ENCODE results near the gene AMOTL2. TPM values are rescaled to one million over a fixed set of nuclear protein-coding genes. Genes with fewer than 3 reads are reported as not detected.
A peak's percentile ranks its signal among the peaks of the same experiment; 100 is the strongest.

The AMOTL2 gene
- polyA plus RNA-seq, 1 of the 3 experiments (the other 2 are of a cell fraction), result 185 TPM

DNA sequence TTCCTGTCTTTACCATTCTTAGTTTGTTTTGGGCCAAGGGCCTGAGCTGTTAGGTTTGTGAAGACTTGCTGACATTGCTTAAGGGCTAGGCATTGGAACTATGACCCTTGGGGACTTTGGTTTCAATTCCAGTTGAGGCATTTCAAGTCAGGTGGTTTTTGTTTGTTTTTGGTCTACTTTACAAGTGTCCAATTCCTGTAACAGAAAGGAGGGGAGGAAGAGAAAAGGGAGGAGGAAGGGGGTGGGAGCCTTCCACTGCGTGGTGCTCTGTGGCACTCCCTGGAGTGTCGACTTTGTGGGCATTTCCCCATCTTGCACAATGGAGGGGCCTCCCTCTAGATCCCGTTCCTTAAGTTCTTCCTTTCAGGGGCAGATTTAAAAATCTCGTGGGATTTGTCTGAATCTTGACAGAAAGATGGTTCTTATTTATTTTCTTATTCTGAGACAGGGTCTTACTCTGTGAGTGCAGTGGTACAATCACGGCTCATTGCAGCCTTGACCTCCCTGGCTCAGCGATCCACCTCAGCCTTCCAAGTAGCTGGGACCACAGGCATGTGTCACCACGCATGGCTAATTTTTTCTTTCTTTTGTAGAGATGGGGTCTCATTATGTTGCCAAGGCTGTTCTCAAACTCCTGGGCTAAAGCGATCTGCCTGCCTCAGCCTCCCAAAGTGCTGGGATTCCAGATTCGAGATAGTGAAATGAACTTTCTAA, 64.1 kb downstream of the AMOTL2 start:
- TF ChIP-seq CHD2 (IDR thresholded peaks at IDR 0.05; ENCODE audit: low read length, partially characterized antibody) (no peak), YY1 (IDR thresholded peaks at IDR 0.05; ENCODE audit: low read depth) (no peak), GATA2 (CRISPR knock-in tag; IDR thresholded peaks at IDR 0.05) (no peak), EP300 (IDR thresholded peaks at IDR 0.05; ENCODE audit: borderline replicate concordance in 1 of 2, low read depth in 1 of 2, low read length in 1 of 2) (no peak), TEAD4 (IDR thresholded peaks at IDR 0.05; ENCODE audit: borderline replicate concordance, insufficient read depth) (no peak), GABPA (IDR thresholded peaks at IDR 0.05; ENCODE audit: low read depth) (no peak), ELF1 (IDR thresholded peaks at IDR 0.05) (no peak), RCOR1 (IDR thresholded peaks at IDR 0.05; ENCODE audit: low read length) (no peak), EZH2phosphoT487 (IDR thresholded peaks at IDR 0.05; ENCODE audit: borderline replicate concordance, low read depth) (no peak), FOSL2 (IDR thresholded peaks at IDR 0.05; ENCODE audit: borderline replicate concordance, low read depth) (no peak), POLR2AphosphoS5 (IDR thresholded peaks at IDR 0.05; ENCODE audit: low read depth, low read length) (no peak), FOXM1 (IDR thresholded peaks at IDR 0.05; ENCODE audit: low read depth) (no peak), FOXJ3 (CRISPR knock-in tag; IDR thresholded peaks at IDR 0.05) (no peak), MEF2A (IDR thresholded peaks at IDR 0.05; ENCODE audit: borderline replicate concordance, low read depth) (no peak), NRF1 (IDR thresholded peaks at IDR 0.05; ENCODE audit: low read depth, low read length) (no peak), TCF12 (IDR thresholded peaks at IDR 0.05) (no peak), NFIC (IDR thresholded peaks at IDR 0.05; ENCODE audit: borderline replicate concordance) (no peak), MXI1 (IDR thresholded peaks at IDR 0.05; ENCODE audit: low read depth, low read length) (no peak)
- TF ChIP-seq, protein P1, sequence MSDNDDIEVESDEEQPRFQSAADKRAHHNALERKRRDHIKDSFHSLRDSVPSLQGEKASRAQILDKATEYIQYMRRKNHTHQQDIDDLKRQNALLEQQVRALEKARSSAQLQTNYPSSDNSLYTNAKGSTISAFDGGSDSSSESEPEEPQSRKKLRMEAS (IDR thresholded peaks at IDR 0.05; ENCODE audit: low read depth), result no peak
- peaks cover 0 to 30% of the 10 kb centered on the region in 2 experiments; a peak in 2 of 4 replicates for H3K4me1 ChIP-seq (ENCODE audit: control insufficient read depth in 1 of 2, insufficient read depth in 2 of 2, low read depth in 1 of 2, low read length in 1 of 2)
- 91% methylated on average over 9 of the region's 9 CpGs for WGBS (ENCODE audit: low lambda C conversion rate)
- H3K27ac ChIP-seq (ENCODE audit: low read depth in 2 of 2, low read length in 1 of 2), result peak overlapping the region in 1 of 2 experiments; percentile 68; a peak in 2 of 4 replicates
- H3K79me2 ChIP-seq (ENCODE audit: insufficient read depth), result no peaks in the 10 kb centered on the region
- H3K4me3 ChIP-seq (ENCODE audit: low read depth in 2 of 2, low read length in 1 of 2), result no peak overlapping the region
- DNase-seq, result no peak
- H3K9ac ChIP-seq, result no peak overlapping the region
- H3K27me3 ChIP-seq (ENCODE audit: insufficient read depth), result no peaks in the 10 kb centered on the region
- H3F3A ChIP-seq (replicated peaks; ENCODE audit: insufficient read depth), result peaks cover 17% of the 10 kb centered on the region
- ChIA-PET POLR2A (no interaction called here), CTCF (interaction anchor here (1.3 to 18.5 kb wide), 7 partner anchors 24 to 183 kb away, joined by 3 to 375 read pairs (median 8); partner anchors contain the start of genes ANAPC13 and CEP63)
- H3K4me2 ChIP-seq, result no peak overlapping the region
- no peaks in the 10 kb centered on the region for H4K20me1 ChIP-seq (ENCODE audit: insufficient read depth)
- H3K9me2 ChIP-seq, result no peaks in the 10 kb centered on the region
- no peak overlapping the region for H2AFZ ChIP-seq (ENCODE audit: low read depth)
- H3K9me3 ChIP-seq, result no peaks in the 10 kb centered on the region
- H3K36me3 ChIP-seq (replicated peaks in 1 of 2; ENCODE audit: control insufficient read depth in 1 of 2, insufficient read depth in 2 of 2, low read length in 1 of 2), result no peaks in the 10 kb centered on the region

DNA sequence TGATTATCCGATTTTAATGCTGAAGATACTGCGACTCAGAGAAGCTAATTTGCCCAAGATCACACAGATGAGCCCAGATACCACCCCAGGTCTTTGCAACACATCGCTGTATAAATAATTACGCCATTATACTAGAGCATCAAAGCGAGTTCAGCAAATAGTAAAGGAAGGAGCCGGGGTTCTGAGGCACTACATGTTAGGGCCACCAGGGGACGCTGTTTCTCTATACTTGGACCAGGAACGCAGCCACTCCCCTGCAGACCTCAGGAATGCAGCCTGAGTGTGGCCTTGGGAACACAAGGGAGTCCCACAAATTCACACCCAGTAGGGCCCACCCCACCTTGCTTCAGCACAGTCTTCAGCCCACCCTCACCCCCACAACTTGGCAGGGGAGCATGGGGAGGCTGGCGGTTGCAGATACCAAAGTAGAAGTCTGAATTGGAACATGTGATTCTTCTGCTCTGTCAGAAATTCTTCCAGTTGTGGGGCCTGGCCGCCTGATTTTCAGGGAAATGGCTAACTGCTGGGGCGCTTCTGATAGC, 65.8 kb downstream of the AMOTL2 start:
- CTCF ChIA-PET, result interaction anchor here (0.6 to 18.5 kb wide), 61 partner anchors 8 to 919 kb away, joined by 3 to 375 read pairs (median 4); partner anchors contain the start of genes AMOTL2, ANAPC13 and CEP63
- Histone ChIP-seq H3K27ac (ENCODE audit: low read depth in 2 of 2, low read length in 1 of 2) (peak overlapping the region; percentile 4 to 67; a peak in 3 of 4 replicates), H3K9ac (peak overlapping the region; percentile 48; the same call in 1 of the 2 replicates), H3K79me2 (ENCODE audit: insufficient read depth) (no peaks in the 10 kb centered on the region), H4K20me1 (ENCODE audit: insufficient read depth) (no peaks in the 10 kb centered on the region), H3K9me3 (no peaks in the 10 kb centered on the region), H3K9me2 (no peaks in the 10 kb centered on the region), H3K4me1 (ENCODE audit: control insufficient read depth in 1 of 2, insufficient read depth in 2 of 2, low read depth in 1 of 2, low read length in 1 of 2) (peaks cover 0 to 24% of the 10 kb centered on the region in 2 experiments; a peak in 2 of 4 replicates), H3K27me3 (ENCODE audit: insufficient read depth) (no peaks in the 10 kb centered on the region), H3K36me3 (replicated peaks in 1 of 2; ENCODE audit: control insufficient read depth in 1 of 2, insufficient read depth in 2 of 2, low read length in 1 of 2) (no peaks in the 10 kb centered on the region), H2AFZ (ENCODE audit: low read depth) (peak overlapping the region; percentile 63), H3K4me3 (ENCODE audit: low read depth in 2 of 2, low read length in 1 of 2) (peak overlapping the region; percentile 3 to 16; a peak in 2 of 4 replicates), H3F3A (replicated peaks; ENCODE audit: insufficient read depth) (peaks cover 17% of the 10 kb centered on the region), H3K4me2 (peak overlapping the region; percentile 45; the same call in 1 of the 2 replicates)
- DNase-seq, result peak; percentile 85
- 19% methylated on average over 11 of the region's 11 CpGs for WGBS (ENCODE audit: low lambda C conversion rate)
- POLR2A ChIA-PET, result no interaction called here
- TF ChIP-seq RCOR1 (IDR thresholded peaks at IDR 0.05; ENCODE audit: low read length), result no peak; the same call in 1 of the 2 replicates
- peak; percentile 100 for TF ChIP-seq RAD21 (IDR thresholded peaks at IDR 0.05; ENCODE audit: low read length)
- TF ChIP-seq, protein P2, sequence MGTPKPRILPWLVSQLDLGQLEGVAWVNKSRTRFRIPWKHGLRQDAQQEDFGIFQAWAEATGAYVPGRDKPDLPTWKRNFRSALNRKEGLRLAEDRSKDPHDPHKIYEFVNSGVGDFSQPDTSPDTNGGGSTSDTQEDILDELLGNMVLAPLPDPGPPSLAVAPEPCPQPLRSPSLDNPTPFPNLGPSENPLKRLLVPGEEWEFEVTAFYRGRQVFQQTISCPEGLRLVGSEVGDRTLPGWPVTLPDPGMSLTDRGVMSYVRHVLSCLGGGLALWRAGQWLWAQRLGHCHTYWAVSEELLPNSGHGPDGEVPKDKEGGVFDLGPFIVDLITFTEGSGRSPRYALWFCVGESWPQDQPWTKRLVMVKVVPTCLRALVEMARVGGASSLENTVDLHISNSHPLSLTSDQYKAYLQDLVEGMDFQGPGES (IDR thresholded peaks at IDR 0.05; ENCODE audit: low read depth, low read length), result no peak
- TF ChIP-seq TEAD4 (IDR thresholded peaks at IDR 0.05; ENCODE audit: borderline replicate concordance, insufficient read depth), result no peak; the same call in 1 of the 2 replicates
- TF ChIP-seq RXRA (IDR thresholded peaks at IDR 0.05; ENCODE audit: borderline replicate concordance, low read depth), result no peak
- TF ChIP-seq, protein P1 (IDR thresholded peaks at IDR 0.05; ENCODE audit: low read depth), result peak; percentile 60; the same call in 1 of the 2 replicates
- TF ChIP-seq NRF1 (IDR thresholded peaks at IDR 0.05; ENCODE audit: low read depth, low read length), result 0 out of 2 replicates have a peak, but pooled peaks have one; percentile 19
- TF ChIP-seq CTCF (IDR thresholded peaks at IDR 0.05), result peak; percentile 99
- peak; percentile 100 for TF ChIP-seq SMC3 (IDR thresholded peaks at IDR 0.05; ENCODE audit: low read depth, low read length)
- 0 out of 2 replicates have a peak, but pooled peaks have one; percentile 33 for TF ChIP-seq SIN3A (IDR thresholded peaks at IDR 0.05; ENCODE audit: borderline replicate concordance, low read depth, low read length)

Data from SK-N-SH (cell line).